Myocyte (in vitro differentiated cells): Measurements from ENCODE around the gene ATP8A1. TPM values are rescaled to one million over a fixed set of nuclear protein-coding genes. Genes with fewer than 3 reads are reported as not detected.
"Not testable (repeated sequence)": the region's sequence is repeated elsewhere in the genome, so short reads cannot be mapped to it uniquely, and the experiment has no call there.

Source experiments
- DNase-seq: peaks from one replicate; pipeline ENCODE4 v3.0.0-alpha.2; 2012; ENCODE audit warnings: low read depth
- total RNA-seq: library from RNA; depleted of rRNA; stranded (reverse); fragments of >200 nt; gene quantifications from 2 replicates; pipeline ENCODE4 v1.2.3, GENCODE V29; 2014

Gene ATP8A1
- total RNA-seq, 1 donor from 2014 or later, result 1.4 TPM

GRCh38 chr4:42474406-42474805 lies 182.5 kb downstream of the ATP8A1 start:
- DNase-seq, result no peak

GRCh38 chr4:42473071-42473684 lies 183.7 kb downstream of the ATP8A1 start:
- no peak for DNase-seq

GRCh38 chr4:42471896-42472295 lies 185.0 kb downstream of the ATP8A1 start:
- no peak for DNase-seq

GRCh38 chr4:42470023-42470422 lies 186.9 kb downstream of the ATP8A1 start:
- no peak for DNase-seq

- not testable (repeated sequence) for DNase-seq
Observed at GRCh38 chr4:42467777-42468176, 189.1 kb downstream of the ATP8A1 start.

- no peak for DNase-seq
Observed at GRCh38 chr4:42466273-42466844, 190.5 kb downstream of the ATP8A1 start.

GRCh38 chr4:42464550-42465094 lies 192.3 kb downstream of the ATP8A1 start:
- DNase-seq, result no peak

- DNase-seq, result not testable (repeated sequence)
Observed at GRCh38 chr4:42461216-42461615, 195.7 kb downstream of the ATP8A1 start.

- DNase-seq, result no peak
Observed at GRCh38 chr4:42460043-42460442, 196.9 kb downstream of the ATP8A1 start.

- DNase-seq, result no peak
Observed at GRCh38 chr4:42458657-42459056, 198.2 kb downstream of the ATP8A1 start.

GRCh38 chr4:42454755-42455420 lies 202.0 kb downstream of the ATP8A1 start:
- DNase-seq, result no peak

GRCh38 chr4:42453612-42454011 lies 203.3 kb downstream of the ATP8A1 start:
- DNase-seq, result no peak

- no peak for DNase-seq
Observed at GRCh38 chr4:42452823-42453222, 204.1 kb downstream of the ATP8A1 start.

GRCh38 chr4:42446823-42447222 lies 210.1 kb downstream of the ATP8A1 start:
- DNase-seq, result no peak

GRCh38 chr4:42445038-42445437 lies 211.9 kb downstream of the ATP8A1 start:
- DNase-seq, result no peak

GRCh38 chr4:42442601-42443000 lies 214.3 kb downstream of the ATP8A1 start:
- no peak for DNase-seq

GRCh38 chr4:42440083-42440482 lies 216.8 kb downstream of the ATP8A1 start:
- no peak for DNase-seq

GRCh38 chr4:42436928-42437565 lies 219.9 kb downstream of the ATP8A1 start:
- DNase-seq, result no peak

GRCh38 chr4:42428036-42428435 lies 228.9 kb downstream of the ATP8A1 start:
- DNase-seq, result no peak

- DNase-seq, result no peak
Observed at GRCh38 chr4:42425146-42426065, 231.5 kb downstream of the ATP8A1 start.

- no peak for DNase-seq
Observed at GRCh38 chr4:42420140-42420539, 236.8 kb downstream of the ATP8A1 start.
